ENCODE results near the gene PLAAT4.
"Not testable (repeated sequence)": the region's sequence is repeated elsewhere in the genome, so short reads cannot be mapped to it uniquely, and the experiment has no call there.

PLAAT4 gene

GRCh38 chr11:63547061-63547460 lies 10.5 kb downstream of the PLAAT4 start:
- no peak overlapping the region for H3K4me3 ChIP-seq (ENCODE audit: low read depth, low read length)
- POLR2A ChIA-PET: no interaction called here
- CTCF ChIA-PET: interaction anchor here (0.7 kb wide), 1 partner anchor 13 kb away, joined by 3 read pairs; no protein-coding TSS in a partner anchor
- TF ChIP-seq, protein P1, sequence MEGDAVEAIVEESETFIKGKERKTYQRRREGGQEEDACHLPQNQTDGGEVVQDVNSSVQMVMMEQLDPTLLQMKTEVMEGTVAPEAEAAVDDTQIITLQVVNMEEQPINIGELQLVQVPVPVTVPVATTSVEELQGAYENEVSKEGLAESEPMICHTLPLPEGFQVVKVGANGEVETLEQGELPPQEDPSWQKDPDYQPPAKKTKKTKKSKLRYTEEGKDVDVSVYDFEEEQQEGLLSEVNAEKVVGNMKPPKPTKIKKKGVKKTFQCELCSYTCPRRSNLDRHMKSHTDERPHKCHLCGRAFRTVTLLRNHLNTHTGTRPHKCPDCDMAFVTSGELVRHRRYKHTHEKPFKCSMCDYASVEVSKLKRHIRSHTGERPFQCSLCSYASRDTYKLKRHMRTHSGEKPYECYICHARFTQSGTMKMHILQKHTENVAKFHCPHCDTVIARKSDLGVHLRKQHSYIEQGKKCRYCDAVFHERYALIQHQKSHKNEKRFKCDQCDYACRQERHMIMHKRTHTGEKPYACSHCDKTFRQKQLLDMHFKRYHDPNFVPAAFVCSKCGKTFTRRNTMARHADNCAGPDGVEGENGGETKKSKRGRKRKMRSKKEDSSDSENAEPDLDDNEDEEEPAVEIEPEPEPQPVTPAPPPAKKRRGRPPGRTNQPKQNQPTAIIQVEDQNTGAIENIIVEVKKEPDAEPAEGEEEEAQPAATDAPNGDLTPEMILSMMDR (IDR thresholded peaks at IDR 0.05; ENCODE audit: insufficient read depth, low read length, missing control alignments): no peak
- no peak for DNase-seq (ENCODE audit: low read depth, low spot score)

DNA sequence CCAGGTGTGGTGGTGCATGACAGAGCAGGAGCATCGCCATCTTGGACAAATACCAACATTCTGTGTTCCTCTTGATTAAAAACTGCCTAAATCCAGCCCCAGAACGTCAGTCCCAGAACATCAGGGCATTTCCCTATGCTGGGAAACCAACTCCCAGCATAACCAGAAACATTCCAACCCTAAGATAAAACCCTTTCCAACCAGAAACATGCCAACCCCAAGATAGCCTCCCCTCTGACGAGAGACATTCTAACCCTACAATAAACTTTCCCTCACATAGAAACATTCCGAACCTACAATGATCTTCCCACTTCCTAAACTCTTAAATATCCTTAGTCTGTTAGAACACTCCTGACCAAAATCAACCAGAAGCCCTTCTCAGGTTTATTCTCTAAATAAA lies 11.6 kb downstream of the PLAAT4 start:
- TF ChIP-seq, protein P1 (IDR thresholded peaks at IDR 0.05; ENCODE audit: insufficient read depth, low read length, missing control alignments): no peak
- ChIA-PET CTCF (no interaction called here), POLR2A (no interaction called here)

GRCh38 chr11:63549411-63549810 lies 12.8 kb downstream of the PLAAT4 start:
- no peak overlapping the region for H3K4me3 ChIP-seq (ENCODE audit: low read depth, low read length)
- TF ChIP-seq, protein P1 (IDR thresholded peaks at IDR 0.05; ENCODE audit: insufficient read depth, low read length, missing control alignments): no peak
- DNase-seq (ENCODE audit: low read depth, low spot score): no peak
- ChIA-PET POLR2A (no interaction called here), CTCF (no interaction called here)

More for the DNA sequence above, 11.6 kb downstream of the PLAAT4 start:
- no peak overlapping the region for H3K4me3 ChIP-seq (ENCODE audit: low read depth, low read length)
- DNase-seq (ENCODE audit: low read depth, low spot score): no peak

- CTCF ChIA-PET; DNase-seq (ENCODE audit: low read depth, low spot score); POLR2A ChIA-PET; H3K4me3 ChIP-seq (ENCODE audit: low read depth, low read length): not testable (repeated sequence)
Observed at GRCh38 chr11:63550156-63550700, 13.6 kb downstream of the PLAAT4 start.

GRCh38 chr11:63551091-63551888 lies 14.7 kb downstream of the PLAAT4 start:
- no peak overlapping the region for H3K4me3 ChIP-seq (ENCODE audit: low read depth, low read length)

DNA sequence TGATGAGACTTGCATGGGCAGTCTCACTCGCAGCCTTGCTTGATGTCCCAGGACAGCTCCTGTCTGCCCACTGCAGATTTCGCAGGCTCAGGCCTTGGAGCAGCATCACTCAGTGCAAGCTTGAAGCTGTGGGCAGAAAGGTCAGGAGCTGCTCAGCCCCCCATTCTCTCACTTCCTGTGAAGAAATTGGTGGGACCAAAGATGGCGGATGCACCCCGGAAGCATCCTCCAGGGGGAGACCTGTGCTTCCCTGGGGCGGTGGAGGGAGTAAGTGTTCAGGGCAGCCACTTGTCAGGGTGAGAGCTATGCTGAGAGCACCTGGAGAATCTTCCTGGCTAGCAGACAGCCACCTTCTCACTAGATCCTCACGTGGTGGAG lies 15.3 kb downstream of the PLAAT4 start:
- ChIA-PET CTCF (no interaction called here), POLR2A (no interaction called here)
- TF ChIP-seq, protein P1 (IDR thresholded peaks at IDR 0.05; ENCODE audit: insufficient read depth, low read length, missing control alignments): no peak
- DNase-seq (ENCODE audit: low read depth, low spot score): no peak
- no peak overlapping the region for H3K4me3 ChIP-seq (ENCODE audit: low read depth, low read length)

More at GRCh38 chr11:63551091-63551888, 14.7 kb downstream of the PLAAT4 start:
- no peak for DNase-seq (ENCODE audit: low read depth, low spot score)
- POLR2A ChIA-PET: no interaction called here
- TF ChIP-seq, protein P1 (IDR thresholded peaks at IDR 0.05; ENCODE audit: insufficient read depth, low read length, missing control alignments): no peak
- CTCF ChIA-PET: no interaction called here

DNA sequence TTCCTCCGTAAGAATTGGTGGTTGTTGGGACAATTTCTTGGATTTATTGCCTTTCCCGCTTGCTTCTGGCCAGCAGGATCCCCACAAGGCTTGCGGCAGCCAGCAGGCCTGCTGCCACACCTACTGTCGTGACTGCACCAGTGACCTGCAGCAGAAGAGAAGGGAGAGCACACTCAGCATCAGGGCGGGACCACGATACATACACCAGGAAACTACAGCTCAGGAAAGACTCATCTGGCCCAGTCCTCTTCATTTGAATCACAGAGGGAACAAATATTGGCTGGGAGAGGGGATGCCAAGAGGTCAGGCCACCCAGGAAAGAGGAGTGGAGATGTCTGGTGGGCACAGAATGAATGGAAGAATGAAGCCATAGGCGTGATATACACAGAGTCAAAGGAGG lies 16.3 kb downstream of the PLAAT4 start:
- no peak for DNase-seq (ENCODE audit: low read depth, low spot score)
- no peak overlapping the region for H3K4me3 ChIP-seq (ENCODE audit: low read depth, low read length)
- POLR2A ChIA-PET: no interaction called here
- CTCF ChIA-PET: no interaction called here
- TF ChIP-seq, protein P1 (IDR thresholded peaks at IDR 0.05; ENCODE audit: insufficient read depth, low read length, missing control alignments): no peak

All from AG04449 (cell line).